HG03558 (cell line): ENCODE measurements around the gene ZFAND2A.

ENCODE experiments used
- ATAC-seq: cut with Tn5 transposase; IDR thresholded peaks from one replicate; pipeline ENCODE4 v1.9.1; 2021; ENCODE audit warnings: moderate number of reproducible peaks; ENCODE audit not compliant: unreplicated experiment; ENCODE audit errors: extremely low read depth

ZFAND2A gene

GRCh38 chr7:1111156-1111555 is 48.8 kb downstream of the ZFAND2A start:
- no peak for ATAC-seq

GRCh38 chr7:1110358-1110757 is 49.6 kb downstream of the ZFAND2A start:
- no peak for ATAC-seq

- no peak for ATAC-seq
Observed at GRCh38 chr7:1109581-1110310, 50.2 kb downstream of the ZFAND2A start.

- ATAC-seq: no peak
Observed at GRCh38 chr7:1108264-1108920, 51.6 kb downstream of the ZFAND2A start.

GRCh38 chr7:1106793-1107421 is 53.1 kb downstream of the ZFAND2A start:
- ATAC-seq: no peak

- no peak for ATAC-seq
Observed at GRCh38 chr7:1106063-1106792, 53.8 kb downstream of the ZFAND2A start.

- ATAC-seq: peak; percentile 52
Observed at GRCh38 chr7:1105189-1105588, 54.8 kb downstream of the ZFAND2A start.

- ATAC-seq: no peak
Observed at GRCh38 chr7:1104516-1105179, 55.3 kb downstream of the ZFAND2A start.

- no peak for ATAC-seq
Observed at GRCh38 chr7:1103789-1104515, 56.0 kb downstream of the ZFAND2A start.

- ATAC-seq: no peak
Observed at GRCh38 chr7:1103009-1103788, 56.8 kb downstream of the ZFAND2A start.
